ENCODE measurements around the gene RAB30.
"Not testable (repeated sequence)": the region's sequence is repeated elsewhere in the genome, so short reads cannot be mapped to it uniquely, and the experiment has no call there.

RAB30 gene

GRCh38 chr11:82978422-82979099 lies 93.1 kb downstream of the RAB30 start:
- DNase-seq, result no peak

- no peak for DNase-seq
Observed at GRCh38 chr11:82976786-82977185, 94.9 kb downstream of the RAB30 start.

- DNase-seq, result no peak
Observed at GRCh38 chr11:82975882-82976281, 95.8 kb downstream of the RAB30 start.

GRCh38 chr11:82974851-82975250 lies 96.8 kb downstream of the RAB30 start:
- DNase-seq, result no peak

GRCh38 chr11:82974135-82974534 lies 97.6 kb downstream of the RAB30 start:
- DNase-seq, result no peak

GRCh38 chr11:82972103-82972502 lies 99.6 kb downstream of the RAB30 start:
- DNase-seq, result no peak

GRCh38 chr11:82971519-82971946 lies 100.2 kb downstream of the RAB30 start:
- not testable (repeated sequence) for DNase-seq

GRCh38 chr11:82970507-82971083 lies 101.1 kb downstream of the RAB30 start:
- not testable (repeated sequence) for DNase-seq

- no peak for DNase-seq
Observed at GRCh38 chr11:82969811-82970210, 101.9 kb downstream of the RAB30 start.

GRCh38 chr11:82967381-82967780 lies 104.3 kb downstream of the RAB30 start:
- DNase-seq, result no peak

- DNase-seq, result not testable (repeated sequence)
Observed at GRCh38 chr11:82962021-82962420, 109.7 kb downstream of the RAB30 start.

GRCh38 chr11:82960779-82961143 lies 110.9 kb downstream of the RAB30 start:
- no peak for DNase-seq

GRCh38 chr11:82959987-82960778 lies 111.5 kb downstream of the RAB30 start:
- DNase-seq, result no peak

GRCh38 chr11:82955736-82956453 lies 115.8 kb downstream of the RAB30 start:
- peak; percentile 32 for DNase-seq

GRCh38 chr11:82950502-82950901 lies 121.2 kb downstream of the RAB30 start:
- DNase-seq, result not testable (repeated sequence)

- no peak for DNase-seq
Observed at GRCh38 chr11:82949352-82949751, 122.3 kb downstream of the RAB30 start.

- no peak for DNase-seq
Observed at GRCh38 chr11:82945682-82946081, 126.0 kb downstream of the RAB30 start.

- DNase-seq, result not testable (repeated sequence)
Observed at GRCh38 chr11:82945041-82945440, 126.7 kb downstream of the RAB30 start.

- no peak for DNase-seq
Observed at GRCh38 chr11:82944198-82944597, 127.5 kb downstream of the RAB30 start.

- DNase-seq, result not testable (repeated sequence)
Observed at GRCh38 chr11:82943430-82943829, 128.3 kb downstream of the RAB30 start.

- no peak for DNase-seq
Observed at GRCh38 chr11:82942376-82942775, 129.3 kb downstream of the RAB30 start.

GRCh38 chr11:82939456-82939855 lies 132.2 kb downstream of the RAB30 start:
- no peak for DNase-seq

GRCh38 chr11:82937554-82937953 lies 134.1 kb downstream of the RAB30 start:
- DNase-seq, result no peak

All from stimulated activated CD4-positive, alpha-beta T cell treated with anti-CD3 and anti-CD28 coated beads, Interleukin-4, amount 100 ng/mL, for 1 hour (primary cell).